ENCODE measurements around the gene TMPRSS3.

Gene TMPRSS3

GRCh38 chr21:42407476-42407875 lies 11.6 kb upstream of the TMPRSS3 start:
- no peak for DNase-seq (ENCODE audit: low read depth)

- DNase-seq (ENCODE audit: low read depth) = no peak
Measured at GRCh38 chr21:42406866-42407265, 11.0 kb upstream of the TMPRSS3 start.

- DNase-seq (ENCODE audit: low read depth) = no peak
Measured at GRCh38 chr21:42406201-42406621, 10.4 kb upstream of the TMPRSS3 start.

- DNase-seq (ENCODE audit: low read depth) = no peak
Measured at GRCh38 chr21:42405064-42406013, 9.5 kb upstream of the TMPRSS3 start.

- no peak for DNase-seq (ENCODE audit: low read depth)
Measured at GRCh38 chr21:42404539-42404938, 8.7 kb upstream of the TMPRSS3 start.

- peak; percentile 42 for DNase-seq (ENCODE audit: low read depth)
Measured at GRCh38 chr21:42403611-42404231, 7.9 kb upstream of the TMPRSS3 start, which contains the start of gene UBASH3A. TSS of gene UBASH3A (plus strand) at chr21:42403902. CDS start at chr21:42403946, 44 bp downstream.

GRCh38 chr21:42401820-42402251 lies 6.0 kb upstream of the TMPRSS3 start:
- DNase-seq (ENCODE audit: low read depth) = no peak

- no peak for DNase-seq (ENCODE audit: low read depth)
Measured at GRCh38 chr21:42401154-42401553, 5.3 kb upstream of the TMPRSS3 start.

GRCh38 chr21:42400525-42400924 lies 4.7 kb upstream of the TMPRSS3 start:
- no peak for DNase-seq (ENCODE audit: low read depth)

- DNase-seq (ENCODE audit: low read depth) = no peak
Measured at GRCh38 chr21:42398436-42399028, 2.7 kb upstream of the TMPRSS3 start.

- no peak for DNase-seq (ENCODE audit: low read depth)
Measured at GRCh38 chr21:42397746-42398394, 2.0 kb upstream of the TMPRSS3 start.

GRCh38 chr21:42396799-42397745 lies 1.2 kb upstream of the TMPRSS3 start:
- DNase-seq (ENCODE audit: low read depth) = no peak

- DNase-seq (ENCODE audit: low read depth) = no peak
Measured at GRCh38 chr21:42395302-42395701, 550 bp downstream of the TMPRSS3 start.

- DNase-seq (ENCODE audit: low read depth) = no peak
Measured at GRCh38 chr21:42393443-42393950, 2.4 kb downstream of the TMPRSS3 start.

- no peak for DNase-seq (ENCODE audit: low read depth)
Measured at GRCh38 chr21:42392731-42393442, 3.0 kb downstream of the TMPRSS3 start.

GRCh38 chr21:42391297-42391696 lies 4.6 kb downstream of the TMPRSS3 start:
- no peak for DNase-seq (ENCODE audit: low read depth)

GRCh38 chr21:42390696-42391095 lies 5.2 kb downstream of the TMPRSS3 start:
- no peak for DNase-seq (ENCODE audit: low read depth)

GRCh38 chr21:42390193-42390592 lies 5.7 kb downstream of the TMPRSS3 start:
- no peak for DNase-seq (ENCODE audit: low read depth)

- DNase-seq (ENCODE audit: low read depth) = no peak
Measured at GRCh38 chr21:42389449-42389835, 6.4 kb downstream of the TMPRSS3 start.
